Measurements from ENCODE around the gene CLN5. TPM values are rescaled to one million over a fixed set of nuclear protein-coding genes. Genes with fewer than 3 reads are reported as not detected.

The CLN5 gene
- polyA plus RNA-seq, 1 donor (not counting 4 experiments of a cell fraction or from before 2014, with no cell fraction given) = 32.4 TPM

GRCh38 chr13:76976929-76977328 lies 15.0 kb upstream of the CLN5 start:
- Histone ChIP-seq H3K9me1 (ENCODE audit: control insufficient read depth, extremely low read depth, insufficient read depth, low read length) (no peaks in the 10 kb centered on the region), H4K20me1 (ENCODE audit: control insufficient read depth, extremely low read depth, insufficient read depth, low read length) (no peaks in the 10 kb centered on the region), H3K4me3 (ENCODE audit: control insufficient read depth in 2 of 3, extremely low read depth in 1 of 3, insufficient read depth in 2 of 3, low read depth in 1 of 3, low read length in 3 of 3) (no peak overlapping the region), H3K79me2 (ENCODE audit: control insufficient read depth, insufficient read depth, low read length) (no peaks in the 10 kb centered on the region), H3K4me1 (ENCODE audit: control insufficient read depth, extremely low read depth, insufficient read depth, low read length) (peaks cover 12% of the 10 kb centered on the region), H3K9ac (ENCODE audit: control insufficient read depth, extremely low read depth, insufficient read depth, low read length) (no peak overlapping the region), H3K9me3 (ENCODE audit: control insufficient read depth, low read depth, low read length) (no peaks in the 10 kb centered on the region), H2AFZ (ENCODE audit: control insufficient read depth, low read length) (no peak overlapping the region), H3K4me2 (ENCODE audit: control insufficient read depth, extremely low read depth, insufficient read depth, low read depth, low read length) (no peak overlapping the region), H3K27me3 (ENCODE audit: control insufficient read depth, extremely low read depth, insufficient read depth, low read length) (peaks cover 12% of the 10 kb centered on the region), H3K27ac (ENCODE audit: control insufficient read depth, insufficient read depth, low read length) (no peak overlapping the region), H3K36me3 (ENCODE audit: control insufficient read depth in 2 of 2, extremely low read depth in 1 of 2, insufficient read depth in 2 of 2, low read length in 2 of 2) (no peaks in the 10 kb centered on the region)
- FAIRE-seq (no peak), DNase-seq (ENCODE audit: low read depth, low spot score) (no peak)
- TF ChIP-seq EZH2 (IDR thresholded peaks at IDR 0.05; ENCODE audit: low read length) = no peak
- no peak for TF ChIP-seq CTCF (optimal IDR thresholded peaks at IDR 0.05 in 1 of 3, IDR thresholded peaks at IDR 0.05 in 1 of 3, conservative IDR thresholded peaks at IDR 0.05 in 1 of 3; ENCODE audit: extremely low read depth in 1 of 3, insufficient read depth in 2 of 3, low read length in 3 of 3)
- dilution Hi-C loops (cut with MboI; ENCODE audit: extremely low pct_ligation_motif_present, low sequenced_read_pairs) = no loop called here

- peaks cover 12% of the 10 kb centered on the region for H3K27me3 ChIP-seq (ENCODE audit: control insufficient read depth, extremely low read depth, insufficient read depth, low read length)
Measured at GRCh38 chr13:76980075-76980718, 11.7 kb upstream of the CLN5 start.

More at GRCh38 chr13:76980075-76980718, 11.7 kb upstream of the CLN5 start:
- TF ChIP-seq EZH2 (IDR thresholded peaks at IDR 0.05; ENCODE audit: low read length) = no peak
- peak; percentile 76 to 99 (median 87) for TF ChIP-seq CTCF (optimal IDR thresholded peaks at IDR 0.05 in 1 of 3, IDR thresholded peaks at IDR 0.05 in 1 of 3, conservative IDR thresholded peaks at IDR 0.05 in 1 of 3; ENCODE audit: extremely low read depth in 1 of 3, insufficient read depth in 2 of 3, low read length in 3 of 3)
- peaks cover 12% of the 10 kb centered on the region for H3K4me1 ChIP-seq (ENCODE audit: control insufficient read depth, extremely low read depth, insufficient read depth, low read length)
- no peak overlapping the region for H3K4me3 ChIP-seq (ENCODE audit: control insufficient read depth in 2 of 3, extremely low read depth in 1 of 3, insufficient read depth in 2 of 3, low read depth in 1 of 3, low read length in 3 of 3)
- DNase-seq (ENCODE audit: low read depth, low spot score) = no peak
- no peaks in the 10 kb centered on the region for H3K36me3 ChIP-seq (ENCODE audit: control insufficient read depth in 2 of 2, extremely low read depth in 1 of 2, insufficient read depth in 2 of 2, low read length in 2 of 2)
- H3K9me3 ChIP-seq (ENCODE audit: control insufficient read depth, low read depth, low read length) = no peaks in the 10 kb centered on the region
- no peak for FAIRE-seq
- H3K9me1 ChIP-seq (ENCODE audit: control insufficient read depth, extremely low read depth, insufficient read depth, low read length) = no peaks in the 10 kb centered on the region
- dilution Hi-C loops (cut with MboI; ENCODE audit: extremely low pct_ligation_motif_present, low sequenced_read_pairs) = no loop called here
- H2AFZ ChIP-seq (ENCODE audit: control insufficient read depth, low read length) = no peak overlapping the region
- H3K4me2 ChIP-seq (ENCODE audit: control insufficient read depth, extremely low read depth, insufficient read depth, low read depth, low read length) = peak overlapping the region; percentile 64
- H3K27ac ChIP-seq (ENCODE audit: control insufficient read depth, insufficient read depth, low read length) = no peak overlapping the region
- no peak overlapping the region for H3K9ac ChIP-seq (ENCODE audit: control insufficient read depth, extremely low read depth, insufficient read depth, low read length)
- no peaks in the 10 kb centered on the region for H4K20me1 ChIP-seq (ENCODE audit: control insufficient read depth, extremely low read depth, insufficient read depth, low read length)
- no peaks in the 10 kb centered on the region for H3K79me2 ChIP-seq (ENCODE audit: control insufficient read depth, insufficient read depth, low read length)

Data from keratinocyte (primary cell).